Left renal cortex interstitium (tissue), 4 donors: ENCODE results near the gene RAB3GAP2. TPM values are rescaled to one million over a fixed set of nuclear protein-coding genes. Genes with fewer than 3 reads are reported as not detected.
"Not testable (repeated sequence)": the region's sequence is repeated elsewhere in the genome, so short reads cannot be mapped to it uniquely, and the experiment has no call there.

Source experiments
- DNase-seq, 4 donors: peaks; one replicate each; pipeline ENCODE4 v3.0.0-alpha.2; 2013; ENCODE audit warnings: low read depth in 4 of 4, low spot score in 2 of 4, missing footprints in 1 of 4
- polyA plus RNA-seq, 4 donors: library from polyadenylated mRNA; unstranded; fragments of 120-200 nt; gene quantifications; one replicate each; pipeline ENCODE4 v1.2.1, GENCODE V29; 2013; ENCODE audit not compliant: insufficient read length in 4 of 4

RAB3GAP2 gene
- polyA plus RNA-seq, 4 donors: 27.2 to 39.8 (median 33.3) TPM

- no peak for DNase-seq
Measured at GRCh38 chr1:220157738-220158137, 114.5 kb downstream of the RAB3GAP2 start.

- DNase-seq: no peak
Measured at GRCh38 chr1:220156620-220157146, 115.6 kb downstream of the RAB3GAP2 start.

- no peak for DNase-seq
Measured at GRCh38 chr1:220153147-220153546, 119.1 kb downstream of the RAB3GAP2 start.

- DNase-seq: no peak
Measured at GRCh38 chr1:220151454-220151853, 120.8 kb downstream of the RAB3GAP2 start.

- DNase-seq: no peak
Measured at GRCh38 chr1:220149742-220150141, 122.5 kb downstream of the RAB3GAP2 start.

GRCh38 chr1:220144051-220144450 is 128.2 kb downstream of the RAB3GAP2 start:
- no peak for DNase-seq

GRCh38 chr1:220139966-220140365 is 132.3 kb downstream of the RAB3GAP2 start:
- DNase-seq: no peak

GRCh38 chr1:220137019-220137786 is 135.1 kb downstream of the RAB3GAP2 start:
- DNase-seq: no peak

- no peak for DNase-seq
Measured at GRCh38 chr1:220135755-220136154, 136.5 kb downstream of the RAB3GAP2 start.

GRCh38 chr1:220129479-220130210 is 142.6 kb downstream of the RAB3GAP2 start:
- no peak for DNase-seq

- DNase-seq: no peak
Measured at GRCh38 chr1:220127076-220127475, 145.2 kb downstream of the RAB3GAP2 start.

GRCh38 chr1:220124542-220124941 is 147.7 kb downstream of the RAB3GAP2 start:
- no peak for DNase-seq

- DNase-seq: no peak
Measured at GRCh38 chr1:220123889-220124288, 148.4 kb downstream of the RAB3GAP2 start.

- DNase-seq: no peak
Measured at GRCh38 chr1:220123066-220123465, 149.2 kb downstream of the RAB3GAP2 start.

- DNase-seq: no peak
Measured at GRCh38 chr1:220121791-220122530, 150.3 kb downstream of the RAB3GAP2 start.

- no peak for DNase-seq
Measured at GRCh38 chr1:220119043-220119512, 153.2 kb downstream of the RAB3GAP2 start.

GRCh38 chr1:220113136-220113695 is 159.0 kb downstream of the RAB3GAP2 start:
- no peak for DNase-seq

GRCh38 chr1:220112600-220112999 is 159.7 kb downstream of the RAB3GAP2 start:
- DNase-seq: not testable (repeated sequence)

GRCh38 chr1:220110473-220110872 is 161.8 kb downstream of the RAB3GAP2 start:
- not testable (repeated sequence) for DNase-seq

GRCh38 chr1:220099826-220100225 is 172.4 kb downstream of the RAB3GAP2 start:
- DNase-seq: no peak
